Omental fat pad (tissue), 4 donors: ENCODE measurements around the gene NUP62. TPM values are rescaled to one million over a fixed set of nuclear protein-coding genes. Genes with fewer than 3 reads are reported as not detected.
A peak's percentile ranks its signal among the peaks of the same experiment; 100 is the strongest.
"Not testable (repeated sequence)": the region's sequence is repeated elsewhere in the genome, so short reads cannot be mapped to it uniquely, and the experiment has no call there.

ENCODE experiments used
- ATAC-seq: fragments of 150-250 bp; one replicate; pipeline ENCODE4 v1.9.1; 2016; ENCODE audit warnings: mild to moderate bottlenecking, moderate library complexity; ENCODE audit not compliant: low FRiP score
- DNase-seq: peaks from one replicate; pipeline ENCODE4 v3.0.0-alpha.2; 2019; ENCODE audit warnings: low spot score
- total RNA-seq, 4 donors: library from RNA; depleted of rRNA; stranded (reverse); fragments of >200 nt; gene quantifications; one replicate each; pipeline ENCODE4 v1.1.0, GENCODE V29; 2016
- TF ChIP-seq, protein P1 (sequence below), 3 donors: fragments of 450-650 bp; IDR thresholded peaks; one replicate each; pipeline ENCODE4 v1.5.1; 2016 to 2017; ENCODE audit warnings: antibody characterized with exemption in 3 of 3, mild to moderate bottlenecking in 3 of 3, moderate library complexity in 2 of 3

NUP62 gene
- total RNA-seq, 4 donors from 2014 or later, result 24.9 to 45.5 (median 30.6) TPM

DNA sequence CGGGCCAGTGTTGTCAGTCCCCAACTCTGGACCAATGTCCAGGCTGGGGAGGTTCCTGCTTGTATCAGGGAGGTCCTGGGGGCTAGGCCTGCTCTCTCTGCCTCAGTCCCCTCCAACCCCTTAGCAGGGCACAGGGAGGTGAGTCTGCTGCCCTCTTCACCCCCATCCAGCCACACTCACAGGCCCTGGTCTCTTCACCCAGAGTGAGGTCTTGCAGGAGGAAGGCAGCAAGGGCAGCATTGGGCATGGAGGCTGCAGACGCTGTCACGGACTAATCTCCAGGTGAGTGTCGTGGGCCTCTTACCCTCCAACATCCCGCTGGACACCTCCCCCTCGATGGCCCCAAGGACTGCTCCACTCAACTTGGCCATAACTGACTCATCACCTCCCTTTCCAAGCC lies 43.5 kb upstream of the NUP62 start:
- TF ChIP-seq, protein P1, sequence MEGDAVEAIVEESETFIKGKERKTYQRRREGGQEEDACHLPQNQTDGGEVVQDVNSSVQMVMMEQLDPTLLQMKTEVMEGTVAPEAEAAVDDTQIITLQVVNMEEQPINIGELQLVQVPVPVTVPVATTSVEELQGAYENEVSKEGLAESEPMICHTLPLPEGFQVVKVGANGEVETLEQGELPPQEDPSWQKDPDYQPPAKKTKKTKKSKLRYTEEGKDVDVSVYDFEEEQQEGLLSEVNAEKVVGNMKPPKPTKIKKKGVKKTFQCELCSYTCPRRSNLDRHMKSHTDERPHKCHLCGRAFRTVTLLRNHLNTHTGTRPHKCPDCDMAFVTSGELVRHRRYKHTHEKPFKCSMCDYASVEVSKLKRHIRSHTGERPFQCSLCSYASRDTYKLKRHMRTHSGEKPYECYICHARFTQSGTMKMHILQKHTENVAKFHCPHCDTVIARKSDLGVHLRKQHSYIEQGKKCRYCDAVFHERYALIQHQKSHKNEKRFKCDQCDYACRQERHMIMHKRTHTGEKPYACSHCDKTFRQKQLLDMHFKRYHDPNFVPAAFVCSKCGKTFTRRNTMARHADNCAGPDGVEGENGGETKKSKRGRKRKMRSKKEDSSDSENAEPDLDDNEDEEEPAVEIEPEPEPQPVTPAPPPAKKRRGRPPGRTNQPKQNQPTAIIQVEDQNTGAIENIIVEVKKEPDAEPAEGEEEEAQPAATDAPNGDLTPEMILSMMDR (IDR thresholded peaks at IDR 0.05), result no peak
- no peak for ATAC-seq
- DNase-seq, result no peak

DNA sequence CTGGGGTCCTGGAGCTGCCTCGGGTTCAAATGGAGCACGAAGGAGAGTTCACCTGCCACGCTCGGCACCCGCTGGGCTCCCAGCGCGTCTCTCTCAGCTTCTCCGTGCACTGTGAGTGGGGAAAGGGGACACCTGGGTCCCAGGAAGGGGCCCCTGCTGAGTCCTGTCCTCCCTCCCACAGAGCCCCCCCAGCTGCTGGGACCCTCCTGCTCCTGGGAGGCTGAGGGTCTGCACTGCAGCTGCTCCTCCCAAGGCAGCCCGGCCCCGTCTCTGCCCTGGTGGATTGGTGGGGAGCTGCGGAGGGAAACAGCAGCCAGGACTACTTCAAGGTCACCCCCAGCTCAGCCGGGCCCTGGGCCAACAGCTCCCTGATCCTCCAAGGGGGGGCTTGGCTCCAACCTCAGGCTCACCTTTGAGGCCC lies 42.7 kb upstream of the NUP62 start:
- TF ChIP-seq, protein P1 (IDR thresholded peaks at IDR 0.05), result no peak
- DNase-seq (no peak), ATAC-seq (no peak)

DNA sequence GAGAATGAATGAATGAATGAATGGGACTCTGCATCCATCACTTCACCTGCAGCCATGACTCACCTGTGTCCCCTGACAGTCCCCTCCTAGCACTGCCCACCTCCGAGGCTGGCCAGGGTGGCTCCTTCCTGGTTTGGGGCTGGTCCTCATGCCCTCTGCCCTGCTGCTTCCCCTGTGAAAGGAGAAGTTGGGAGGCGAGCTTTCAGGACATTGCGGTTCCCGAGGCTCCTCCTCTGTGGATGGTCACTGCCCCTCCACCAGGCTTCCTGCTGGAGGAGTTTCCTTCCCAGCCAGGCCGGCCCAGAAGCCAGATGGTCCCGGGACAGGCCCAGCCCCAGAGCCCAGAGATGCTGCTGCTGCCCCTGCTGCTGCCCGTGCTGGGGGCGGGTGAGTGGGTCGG lies 40.1 kb upstream of the NUP62 start:
- ATAC-seq, result peak; percentile 31

DNA sequence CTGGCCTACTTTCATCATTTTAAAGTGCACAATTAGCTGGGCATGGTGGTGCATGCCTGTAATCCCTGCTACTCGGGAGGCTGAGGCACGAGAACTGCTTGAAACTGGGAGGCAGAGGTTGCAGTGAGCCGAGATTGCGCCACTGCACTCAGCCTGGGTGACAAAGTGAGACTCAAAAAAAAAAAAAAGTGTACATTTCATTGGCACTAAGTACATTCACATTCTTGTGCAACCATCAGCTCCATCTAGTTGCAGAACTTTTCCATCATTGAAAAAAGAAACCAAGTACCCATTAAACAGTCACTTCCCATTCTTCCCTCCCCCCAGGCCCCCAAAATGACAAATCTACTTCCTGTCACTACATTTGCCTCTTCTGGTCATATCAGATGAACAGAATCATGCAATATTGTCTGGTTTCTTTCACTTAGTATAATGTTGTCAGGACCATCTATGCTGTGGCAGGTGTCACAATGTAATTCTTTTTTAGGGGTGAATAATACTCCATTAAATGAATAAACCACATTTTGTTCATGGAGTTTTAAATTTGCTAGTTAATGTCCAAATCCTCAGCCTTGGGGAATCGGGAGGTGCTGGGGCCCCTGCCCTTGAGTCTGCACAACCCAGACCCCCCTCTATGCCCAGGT lies 39.1 kb upstream of the NUP62 start:
- ATAC-seq (no peak), DNase-seq (no peak)
- TF ChIP-seq, protein P1 (IDR thresholded peaks at IDR 0.05), result no peak

More for the DNA sequence above, 40.1 kb upstream of the NUP62 start:
- not testable (repeated sequence) for DNase-seq

DNA sequence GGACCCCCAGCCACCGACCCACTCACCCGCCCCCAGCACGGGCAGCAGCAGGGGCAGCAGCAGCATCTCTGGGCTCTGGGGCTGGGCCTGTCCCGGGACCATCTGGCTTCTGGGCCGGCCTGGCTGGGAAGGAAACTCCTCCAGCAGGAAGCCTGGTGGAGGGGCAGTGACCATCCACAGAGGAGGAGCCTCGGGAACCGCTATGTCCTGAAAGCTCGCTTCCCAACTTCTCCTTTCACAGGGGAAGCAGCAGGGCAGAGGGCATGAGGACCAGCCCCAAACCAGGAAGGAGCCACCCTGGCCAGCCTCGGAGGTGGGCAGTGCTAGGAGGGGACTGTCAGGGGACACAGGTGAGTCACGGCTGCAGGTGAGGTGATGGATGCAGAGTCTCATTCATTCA lies 31.7 kb upstream of the NUP62 start, which contains the start of gene SIGLEC11:
Gene SIGLEC11, minus strand, starts transcription at position 193 of the 400 bp plus-strand sequence. Its CDS starts 91 bp downstream, at position 102.
- ATAC-seq, result peak; percentile 45
- not testable (repeated sequence) for DNase-seq

DNA sequence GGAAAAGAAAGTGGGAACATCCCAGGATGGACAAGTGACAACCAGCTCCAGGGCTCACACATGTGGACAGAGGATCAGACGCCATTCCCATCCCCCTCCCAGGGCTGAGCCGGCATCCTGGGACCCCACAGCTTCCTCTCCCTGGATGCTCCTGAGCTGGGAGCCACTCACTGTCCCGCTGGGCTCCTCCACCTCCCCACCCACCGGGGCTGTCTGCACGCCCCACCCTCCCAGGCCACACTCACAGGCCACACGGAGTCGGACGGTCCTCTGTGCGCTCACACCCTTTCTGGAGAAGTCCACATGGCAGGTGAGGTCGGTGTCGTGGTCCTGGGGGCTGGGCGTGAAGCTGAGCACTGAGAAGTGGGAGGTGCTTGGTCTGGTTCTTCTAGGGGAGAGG lies 30.6 kb upstream of the NUP62 start:
- ATAC-seq, DNase-seq: not testable (repeated sequence)

DNA sequence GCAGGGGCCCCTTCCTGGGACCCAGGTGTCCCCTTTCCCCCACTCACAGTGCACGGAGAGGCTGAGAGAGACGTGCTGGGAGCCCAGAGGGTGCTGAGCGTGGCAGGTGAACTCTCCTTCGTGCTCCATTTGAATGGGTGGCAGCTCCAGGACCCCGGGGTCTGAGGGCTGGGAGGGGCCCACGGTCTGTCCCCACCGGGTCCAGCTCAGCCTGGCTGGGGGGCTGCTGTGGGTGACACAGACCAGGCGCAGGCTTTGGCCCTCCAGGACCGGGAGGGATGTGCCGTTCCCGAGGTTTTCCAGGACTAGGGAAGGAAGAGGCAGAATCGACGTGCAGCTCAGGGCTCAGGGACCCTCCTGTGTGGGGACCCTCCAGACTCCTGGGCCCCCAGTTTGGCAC lies 29.3 kb upstream of the NUP62 start:
- DNase-seq, ATAC-seq: not testable (repeated sequence)

DNA sequence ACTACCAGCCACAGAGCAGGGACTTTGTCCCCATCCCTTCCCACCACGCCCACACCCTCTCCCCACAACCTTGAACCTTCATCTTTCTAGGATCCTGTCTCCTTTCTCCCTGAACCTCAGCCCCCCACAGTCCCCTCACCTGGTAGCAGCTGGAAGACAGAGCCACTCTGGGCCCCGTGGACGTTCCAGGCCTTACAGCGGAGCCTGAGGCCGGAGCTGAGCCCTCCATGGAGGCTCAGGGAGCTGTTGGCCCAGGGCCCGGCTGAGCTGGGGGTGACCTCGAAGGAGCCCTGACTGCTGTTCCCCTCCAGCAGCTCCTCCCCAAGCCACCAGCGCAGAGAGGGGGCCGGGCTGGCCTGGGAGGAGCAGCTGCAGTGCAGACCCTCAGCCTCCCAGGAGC lies 28.8 kb upstream of the NUP62 start:
- ATAC-seq, DNase-seq: not testable (repeated sequence)

DNA sequence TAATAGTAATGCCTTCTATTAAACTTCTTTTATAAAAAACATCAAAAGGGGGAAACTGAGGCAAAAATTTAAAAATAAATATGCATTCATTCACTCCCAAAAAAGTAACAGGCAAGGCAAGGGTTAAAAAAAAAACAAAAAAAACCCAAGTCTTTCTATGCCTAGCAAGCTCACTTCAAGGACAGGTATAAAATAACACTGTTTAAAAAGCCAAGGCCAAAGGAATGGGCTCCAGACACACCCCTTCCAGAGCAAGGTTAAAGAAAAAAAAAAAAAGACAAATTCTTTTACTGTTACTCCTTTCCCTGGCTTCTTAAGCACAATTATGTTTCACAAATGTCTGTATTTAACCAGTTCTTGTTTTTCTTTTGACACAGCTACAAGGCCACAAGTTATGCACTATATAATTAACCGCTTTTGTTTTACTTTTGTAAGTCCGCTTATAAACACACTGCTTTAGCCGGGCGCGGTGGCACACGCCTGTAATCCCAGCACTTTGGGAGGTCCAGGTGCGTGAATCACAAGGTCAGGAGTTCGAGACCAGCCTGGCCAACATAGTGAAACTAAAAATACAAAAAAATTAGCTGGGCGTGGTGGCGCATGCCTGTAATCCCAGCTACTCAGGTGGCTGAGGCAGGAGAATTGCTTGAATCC lies 28.1 kb upstream of the NUP62 start:
- DNase-seq (no peak), ATAC-seq (no peak)
- TF ChIP-seq, protein P1 (IDR thresholded peaks at IDR 0.05), result no peak

DNA sequence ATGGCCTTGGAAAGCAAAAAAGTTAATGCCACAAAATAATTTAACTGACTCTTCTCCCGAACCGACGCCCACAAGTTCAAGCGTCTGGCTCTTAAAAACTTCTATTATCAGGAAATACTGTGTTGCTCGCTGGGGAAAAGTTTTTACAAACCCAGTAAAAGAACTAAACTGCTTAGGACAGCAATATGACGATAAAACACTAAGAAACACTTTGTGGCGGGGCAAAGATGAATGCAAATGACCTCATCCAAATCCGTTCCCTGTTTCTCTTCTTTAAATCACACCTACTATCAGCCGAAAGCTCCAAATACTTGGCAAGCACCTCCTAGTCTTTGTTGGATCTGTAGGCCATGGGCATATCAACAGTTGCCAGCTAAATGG lies 26.8 kb upstream of the NUP62 start:
- ATAC-seq (no peak), DNase-seq (no peak)
- TF ChIP-seq, protein P1 (IDR thresholded peaks at IDR 0.05), result no peak
